Stimulated activated naive CD4-positive, alpha-beta T cell (primary cell): ENCODE data around the gene SARDH.
"Not testable (repeated sequence)": the region's sequence is repeated elsewhere in the genome, so short reads cannot be mapped to it uniquely, and the experiment has no call there.

Experiments
- DNase-seq, 6 experiments: peaks; one replicate each; lab custom pipeline; 2025; lab: John Stamatoyannopoulos, UW

Gene SARDH

GRCh38 chr9:133634081-133634691, 104.0 kb downstream of the SARDH start:
- no peak for DNase-seq

- no peak for DNase-seq
Measured at GRCh38 chr9:133633681-133634080, 104.5 kb downstream of the SARDH start.

GRCh38 chr9:133632806-133633680, 105.1 kb downstream of the SARDH start:
- no peak for DNase-seq

GRCh38 chr9:133631111-133631510, 107.0 kb downstream of the SARDH start:
- DNase-seq: no peak

DNA sequence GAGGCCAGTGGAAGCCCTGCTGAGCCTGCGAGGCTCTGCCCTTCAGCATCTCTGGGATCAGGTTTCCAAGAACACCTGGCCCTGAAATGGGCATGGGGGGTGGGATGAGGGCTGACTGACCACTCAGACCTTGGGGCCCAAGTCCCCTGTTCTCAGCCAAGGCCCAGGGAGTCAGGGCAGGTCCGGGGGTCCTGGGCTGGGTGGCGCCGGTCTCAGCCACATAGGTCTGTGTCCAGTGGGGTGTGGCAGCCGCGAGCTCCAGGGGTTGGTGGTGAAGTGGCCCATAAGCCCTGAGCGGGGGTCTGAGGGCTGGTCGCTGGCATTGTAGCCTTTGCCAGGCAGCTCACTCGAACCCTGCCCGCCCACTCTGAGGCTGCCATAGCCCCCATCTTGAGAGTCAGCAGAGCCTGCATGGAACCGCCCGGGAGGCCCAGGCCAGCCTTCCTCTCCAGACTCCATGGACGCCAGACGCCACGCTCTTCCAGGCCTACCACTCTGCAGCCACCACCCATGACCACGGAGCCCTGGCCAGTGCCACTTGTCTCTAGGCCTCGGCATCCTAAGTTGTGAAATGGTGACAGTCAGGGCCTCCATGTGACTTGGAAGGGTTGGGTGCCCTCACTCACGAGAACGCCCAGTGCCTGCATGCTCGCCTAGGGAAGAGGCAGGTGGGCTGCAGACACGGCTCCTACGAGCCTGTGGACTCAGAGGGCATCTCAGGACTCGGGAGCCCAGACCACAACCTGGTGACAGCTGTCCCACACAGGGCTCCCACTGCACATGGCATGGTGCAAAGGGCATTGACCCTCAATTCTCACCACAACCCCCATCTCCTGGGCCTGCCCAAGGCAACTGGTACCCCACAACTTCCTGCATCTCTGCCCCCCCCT, 108.7 kb downstream of the SARDH start:
- DNase-seq: no peak

- DNase-seq: no peak
Measured at GRCh38 chr9:133628766-133629165, 109.4 kb downstream of the SARDH start.

- DNase-seq: no peak
Measured at GRCh38 chr9:133627341-133627740, 110.8 kb downstream of the SARDH start.

- DNase-seq: not testable (repeated sequence)
Measured at GRCh38 chr9:133626008-133626407, 112.1 kb downstream of the SARDH start.

GRCh38 chr9:133622555-133622954, 115.6 kb downstream of the SARDH start:
- no peak for DNase-seq

DNA sequence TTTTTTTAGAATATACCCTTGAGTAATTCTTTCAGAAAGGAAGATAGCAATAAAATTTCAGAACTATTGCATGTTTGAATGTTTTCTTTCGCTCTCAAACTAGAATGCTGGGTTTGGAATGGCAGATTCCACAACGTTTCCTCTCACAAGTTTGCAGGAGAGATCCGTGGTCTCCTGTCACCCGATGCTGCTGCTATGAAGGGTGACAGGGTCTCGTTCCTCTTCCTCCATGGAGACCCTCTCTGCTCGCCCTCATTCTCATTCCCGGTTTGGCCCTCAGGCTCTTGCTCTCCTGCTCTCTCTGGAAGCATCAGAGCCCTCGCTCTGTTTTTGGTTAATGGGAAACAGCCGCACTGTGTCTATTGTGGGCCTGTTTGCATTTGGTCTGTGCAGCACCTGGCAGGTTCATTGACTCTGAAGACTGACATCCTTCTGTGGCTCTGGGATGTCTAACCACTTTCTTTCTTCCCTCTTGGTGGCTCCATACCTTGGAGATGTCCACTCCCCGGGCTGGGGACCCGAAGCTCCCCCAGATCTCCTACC, 116.4 kb downstream of the SARDH start:
- DNase-seq: no peak

- peak; percentile 36 to 70 (median 48) for DNase-seq
Measured at GRCh38 chr9:133619791-133620190, 118.4 kb downstream of the SARDH start.

DNA sequence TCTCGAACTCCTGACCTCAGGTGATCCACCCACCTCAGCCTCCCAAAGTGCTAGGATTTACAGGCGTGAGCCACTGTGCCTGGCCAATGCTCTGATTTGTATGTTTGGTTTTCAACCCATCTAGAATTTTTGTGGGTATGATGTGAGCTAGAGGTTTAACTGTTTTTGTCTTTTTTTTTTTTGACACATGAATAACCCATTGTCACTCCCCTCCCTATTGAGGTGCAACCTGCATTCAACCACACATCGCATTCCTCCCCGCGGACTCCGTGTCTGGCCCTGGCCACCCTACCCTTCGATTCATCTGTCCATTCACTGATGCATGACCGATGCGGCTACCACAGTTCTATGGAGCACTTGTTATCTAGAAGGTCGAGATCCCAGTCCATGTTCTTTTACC, 119.4 kb downstream of the SARDH start:
- DNase-seq: no peak

DNA sequence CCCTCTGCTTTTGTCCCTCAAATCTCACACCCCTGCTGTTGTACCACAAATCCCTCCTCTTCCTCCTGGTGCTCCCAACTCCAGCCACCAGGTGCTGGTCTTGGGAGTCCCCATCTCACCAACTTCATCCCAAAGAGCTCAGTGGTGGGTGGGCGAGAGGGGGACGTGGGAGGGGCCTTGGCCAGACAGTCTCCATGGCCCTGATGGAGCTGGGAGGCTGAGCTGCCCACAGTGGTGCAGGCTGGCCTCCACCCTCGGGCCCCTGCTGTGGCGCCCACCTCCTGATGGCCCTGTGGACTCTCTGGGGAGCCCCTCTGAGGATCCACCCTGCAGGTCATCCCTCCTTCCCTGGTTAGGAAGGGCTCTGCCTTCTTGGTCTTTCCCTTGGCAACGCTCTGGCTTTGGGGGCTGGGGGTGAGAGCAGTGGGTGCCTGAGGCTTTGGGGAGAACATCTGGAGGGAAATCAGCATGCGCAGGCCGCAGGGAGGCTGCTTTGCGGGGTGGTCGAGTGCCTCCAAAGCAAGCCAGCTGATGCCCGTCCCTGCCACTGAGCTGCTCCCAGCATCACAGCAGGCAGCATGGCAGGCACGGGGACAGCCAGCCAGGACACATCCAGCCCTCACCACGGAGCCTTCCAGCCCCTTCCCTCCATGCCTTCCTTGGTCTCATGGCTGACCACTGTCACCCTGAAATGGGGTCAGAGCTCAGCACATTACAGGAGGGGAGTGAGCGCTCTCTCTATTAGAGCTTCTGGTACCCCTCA, 121.3 kb downstream of the SARDH start:
- no peak for DNase-seq

GRCh38 chr9:133615606-133616188, 122.5 kb downstream of the SARDH start:
- DNase-seq: no peak

GRCh38 chr9:133615186-133615585, 123.0 kb downstream of the SARDH start:
- no peak for DNase-seq

DNA sequence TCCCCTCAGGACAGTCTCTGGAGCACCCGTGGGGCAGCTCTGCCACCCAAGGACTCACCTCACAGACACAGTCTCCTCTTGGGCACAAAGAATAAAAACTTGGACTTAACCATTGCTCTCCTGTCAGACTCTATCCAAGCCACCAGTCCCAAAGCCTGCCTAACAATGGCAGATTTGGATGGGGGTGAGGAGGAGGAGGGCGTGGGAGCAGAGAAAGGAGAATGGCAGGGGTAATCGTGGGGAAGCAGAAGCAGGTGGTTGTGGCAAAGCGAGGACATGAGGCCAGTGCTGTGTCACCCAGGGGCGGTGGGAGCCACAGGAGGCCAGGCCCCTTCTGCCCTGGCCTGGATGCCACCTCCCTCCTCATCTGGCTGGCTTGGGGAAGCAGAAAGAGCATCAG, 123.5 kb downstream of the SARDH start:
- no peak for DNase-seq

- no peak for DNase-seq
Measured at GRCh38 chr9:133614056-133614455, 124.1 kb downstream of the SARDH start.
